ENCODE data around the gene PELI2.

- no peak for TF ChIP-seq CTCF (IDR thresholded peaks at IDR 0.05; ENCODE audit: low read length)
- no peak for TF ChIP-seq EZH2 (IDR thresholded peaks at IDR 0.05; ENCODE audit: borderline replicate concordance, low read length)
Observed at GRCh38 chr14:56304456-56304855, 186.2 kb downstream of the PELI2 start.

All from OCI-LY1 (cell line).